Ovary (tissue), 3 donors: ENCODE measurements around the gene PLEKHB2.

Experiments used
- EP300 ChIP-seq: sonication (generic); formaldehyde crosslinking; IDR thresholded peaks from one replicate; pipeline ENCODE4 v1.6.1; 2017; ENCODE audit warnings: antibody characterized with exemption
- POLR2A ChIP-seq: fragments of 450-650 bp; IDR thresholded peaks from one replicate; pipeline ENCODE4 v1.6.1; 2017; ENCODE audit warnings: antibody characterized with exemption, mild to moderate bottlenecking, moderate library complexity
- TF ChIP-seq, protein P1 (sequence below), 3 donors: fragments of 450-650 bp in 2 of 3; fragments of 200-600 bp in 1 of 3; IDR thresholded peaks; one replicate each; pipeline versions ENCODE4 v1.5.1 to v1.8.0; 2016 to 2022; ENCODE audit warnings: antibody characterized with exemption in 3 of 3, mild to moderate bottlenecking in 1 of 3
- donor health status: DM: no; HTN: no; CAD: no.

DNA sequence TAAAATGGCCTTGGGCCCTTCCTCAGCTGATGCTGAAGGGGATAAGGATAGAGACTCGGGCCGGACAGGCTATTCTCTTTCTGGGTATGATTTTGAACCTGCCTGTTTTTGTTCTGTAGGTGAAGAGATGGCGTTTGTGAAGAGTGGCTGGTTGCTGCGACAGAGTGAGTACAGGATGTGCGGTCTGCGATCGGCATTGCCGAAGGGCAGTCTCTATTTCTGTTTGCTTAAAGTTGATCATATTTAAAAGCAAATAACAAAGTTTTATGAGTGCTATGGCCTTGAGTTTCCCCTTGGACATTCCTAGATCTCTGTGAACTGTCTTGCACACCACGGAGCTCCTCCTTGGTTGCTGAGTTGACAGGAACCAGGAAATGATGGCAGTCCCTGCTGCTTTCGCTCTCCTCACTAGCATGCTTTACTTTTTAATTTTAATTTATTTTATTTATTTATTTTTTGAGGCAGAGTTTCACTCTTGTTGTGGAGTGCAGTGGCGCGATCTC, 15.7 kb downstream of the PLEKHB2 start:
- TF ChIP-seq, protein P1, sequence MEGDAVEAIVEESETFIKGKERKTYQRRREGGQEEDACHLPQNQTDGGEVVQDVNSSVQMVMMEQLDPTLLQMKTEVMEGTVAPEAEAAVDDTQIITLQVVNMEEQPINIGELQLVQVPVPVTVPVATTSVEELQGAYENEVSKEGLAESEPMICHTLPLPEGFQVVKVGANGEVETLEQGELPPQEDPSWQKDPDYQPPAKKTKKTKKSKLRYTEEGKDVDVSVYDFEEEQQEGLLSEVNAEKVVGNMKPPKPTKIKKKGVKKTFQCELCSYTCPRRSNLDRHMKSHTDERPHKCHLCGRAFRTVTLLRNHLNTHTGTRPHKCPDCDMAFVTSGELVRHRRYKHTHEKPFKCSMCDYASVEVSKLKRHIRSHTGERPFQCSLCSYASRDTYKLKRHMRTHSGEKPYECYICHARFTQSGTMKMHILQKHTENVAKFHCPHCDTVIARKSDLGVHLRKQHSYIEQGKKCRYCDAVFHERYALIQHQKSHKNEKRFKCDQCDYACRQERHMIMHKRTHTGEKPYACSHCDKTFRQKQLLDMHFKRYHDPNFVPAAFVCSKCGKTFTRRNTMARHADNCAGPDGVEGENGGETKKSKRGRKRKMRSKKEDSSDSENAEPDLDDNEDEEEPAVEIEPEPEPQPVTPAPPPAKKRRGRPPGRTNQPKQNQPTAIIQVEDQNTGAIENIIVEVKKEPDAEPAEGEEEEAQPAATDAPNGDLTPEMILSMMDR (IDR thresholded peaks at IDR 0.05), result no peak
- TF ChIP-seq POLR2A (no peak), EP300 (no peak)
